ENCODE measurements around the gene PHACTR1. TPM values are rescaled to one million over a fixed set of nuclear protein-coding genes. Genes with fewer than 3 reads are reported as not detected.
"Not testable (repeated sequence)": the region's sequence is repeated elsewhere in the genome, so short reads cannot be mapped to it uniquely, and the experiment has no call there.

The PHACTR1 gene
- total and polyA plus RNA-seq, 4 experiments from 2014 or later: 0.03 to 0.44 (median 0.42) TPM

- H3K4me3 Mint-ChIP-seq; H3K27me3 ChIP-seq (ENCODE audit: insufficient read depth, low read length); POLR2A ChIA-PET (ENCODE audit: partially characterized antibody); H3K4me1 Mint-ChIP-seq; H3K27ac Mint-ChIP-seq; intact Hi-C loops (cut with micrococcal nuclease); H3K36me3 ChIP-seq (ENCODE audit: insufficient read depth, low read length); H3K9me3 ChIP-seq (ENCODE audit: control insufficient read depth in 1 of 2, low read length in 2 of 2); H3K4me1 ChIP-seq (ENCODE audit: insufficient read depth, low read length); H3K27ac ChIP-seq (ENCODE audit: low read depth, low read length); DNase-seq; H3K4me3 ChIP-seq (ENCODE audit: low read length in 2 of 2); H3K36me3 Mint-ChIP-seq: not testable (repeated sequence)
- Mint-ChIP-seq H3K9me3 (peaks cover 0 to 19% (median 10%) of the 10 kb centered on the region in 8 donors), H3K27me3 (peaks cover 12 to 13% of the 10 kb centered on the region in 2 donors)
- CTCF ChIA-PET (ENCODE audit: partially characterized antibody): interaction anchor here (1.2 kb wide), 1 partner anchor 823 kb away, joined by 4 read pairs; no protein-coding TSS in a partner anchor
Observed at GRCh38 chr6:13243745-13244144, 527.2 kb downstream of the PHACTR1 start.

- no peaks in the 10 kb centered on the region for H3K4me1 ChIP-seq (ENCODE audit: insufficient read depth, low read length)
- intact Hi-C loops (cut with micrococcal nuclease): no loop called here
- peaks cover 6 to 7% of the 10 kb centered on the region in 2 donors for H3K27me3 Mint-ChIP-seq
- no peak overlapping the region for H3K4me3 ChIP-seq (ENCODE audit: low read length in 2 of 2)
- no peak overlapping the region for H3K27ac Mint-ChIP-seq
- H3K27me3 ChIP-seq (ENCODE audit: insufficient read depth, low read length): no peaks in the 10 kb centered on the region
- CTCF ChIA-PET (ENCODE audit: partially characterized antibody): no interaction called here
- no peaks in the 10 kb centered on the region for H3K36me3 ChIP-seq (ENCODE audit: insufficient read depth, low read length)
- no peaks in the 10 kb centered on the region for H3K9me3 ChIP-seq (ENCODE audit: control insufficient read depth in 1 of 2, low read length in 2 of 2)
- no peak overlapping the region for H3K4me3 Mint-ChIP-seq
- H3K4me1 Mint-ChIP-seq: no peaks in the 10 kb centered on the region
- POLR2A ChIA-PET (ENCODE audit: partially characterized antibody): no interaction called here
- no peak overlapping the region for H3K27ac ChIP-seq (ENCODE audit: low read depth, low read length)
- H3K9me3 Mint-ChIP-seq: peaks cover 2 to 19% (median 10%) of the 10 kb centered on the region in 8 donors
- H3K36me3 Mint-ChIP-seq: peaks cover 0 to 3% of the 10 kb centered on the region in 2 donors
- DNase-seq: no peak
Observed at GRCh38 chr6:13247627-13248026, 531.1 kb downstream of the PHACTR1 start.

GRCh38 chr6:13248053-13248452 is 531.5 kb downstream of the PHACTR1 start:
- intact Hi-C loops (cut with micrococcal nuclease): no loop called here
- no peak overlapping the region for H3K27ac ChIP-seq (ENCODE audit: low read depth, low read length)
- Mint-ChIP-seq H3K36me3 (peaks cover 0 to 3% of the 10 kb centered on the region in 2 donors), H3K4me1 (no peaks in the 10 kb centered on the region), H3K9me3 (peaks cover 2 to 17% (median 10%) of the 10 kb centered on the region in 8 donors), H3K4me3 (no peak overlapping the region), H3K27ac (no peak overlapping the region), H3K27me3 (peaks cover 6 to 7% of the 10 kb centered on the region in 2 donors)
- ChIA-PET POLR2A (ENCODE audit: partially characterized antibody) (no interaction called here), CTCF (ENCODE audit: partially characterized antibody) (no interaction called here)
- H3K9me3 ChIP-seq (ENCODE audit: control insufficient read depth in 1 of 2, low read length in 2 of 2): no peaks in the 10 kb centered on the region
- no peak for DNase-seq
- H3K36me3 ChIP-seq (ENCODE audit: insufficient read depth, low read length): no peaks in the 10 kb centered on the region
- H3K4me1 ChIP-seq (ENCODE audit: insufficient read depth, low read length): no peaks in the 10 kb centered on the region
- H3K27me3 ChIP-seq (ENCODE audit: insufficient read depth, low read length): no peaks in the 10 kb centered on the region
- H3K4me3 ChIP-seq (ENCODE audit: low read length in 2 of 2): no peak overlapping the region

- Mint-ChIP-seq H3K4me1 (no peaks in the 10 kb centered on the region), H3K27me3 (peaks cover 6 to 7% of the 10 kb centered on the region in 2 donors), H3K9me3 (peaks cover 2 to 15% (median 9%) of the 10 kb centered on the region in 8 donors), H3K36me3 (peaks cover 0 to 3% of the 10 kb centered on the region in 2 donors), H3K27ac (no peak overlapping the region), H3K4me3 (no peak overlapping the region)
- no peak for DNase-seq
- H3K4me1 ChIP-seq (ENCODE audit: insufficient read depth, low read length): no peaks in the 10 kb centered on the region
- H3K27me3 ChIP-seq (ENCODE audit: insufficient read depth, low read length): no peaks in the 10 kb centered on the region
- no peaks in the 10 kb centered on the region for H3K36me3 ChIP-seq (ENCODE audit: insufficient read depth, low read length)
- POLR2A ChIA-PET (ENCODE audit: partially characterized antibody): no interaction called here
- H3K9me3 ChIP-seq (ENCODE audit: control insufficient read depth in 1 of 2, low read length in 2 of 2): no peaks in the 10 kb centered on the region
- H3K4me3 ChIP-seq (ENCODE audit: low read length in 2 of 2): no peak overlapping the region
- intact Hi-C loops (cut with micrococcal nuclease): no loop called here
- H3K27ac ChIP-seq (ENCODE audit: low read depth, low read length): no peak overlapping the region
- CTCF ChIA-PET (ENCODE audit: partially characterized antibody): no interaction called here
Observed at GRCh38 chr6:13248584-13248985, 532.0 kb downstream of the PHACTR1 start.

- Mint-ChIP-seq H3K9me3 (peaks cover 0 to 11% (median 5%) of the 10 kb centered on the region in 8 donors), H3K36me3 (peaks cover 0 to 1% of the 10 kb centered on the region in 2 donors), H3K4me3 (no peak overlapping the region), H3K27ac (no peak overlapping the region), H3K4me1 (no peaks in the 10 kb centered on the region), H3K27me3 (peaks cover 4 to 7% of the 10 kb centered on the region in 2 donors)
- ChIA-PET POLR2A (ENCODE audit: partially characterized antibody) (no interaction called here), CTCF (ENCODE audit: partially characterized antibody) (no interaction called here)
- Histone ChIP-seq H3K4me1 (ENCODE audit: insufficient read depth, low read length) (no peaks in the 10 kb centered on the region), H3K36me3 (ENCODE audit: insufficient read depth, low read length) (no peaks in the 10 kb centered on the region), H3K27ac (ENCODE audit: low read depth, low read length) (no peak overlapping the region), H3K9me3 (ENCODE audit: control insufficient read depth in 1 of 2, low read length in 2 of 2) (no peaks in the 10 kb centered on the region), H3K4me3 (ENCODE audit: low read length in 2 of 2) (no peak overlapping the region), H3K27me3 (ENCODE audit: insufficient read depth, low read length) (no peaks in the 10 kb centered on the region)
- no peak for DNase-seq
- intact Hi-C loops (cut with micrococcal nuclease): no loop called here
Observed at GRCh38 chr6:13248994-13249393, 532.4 kb downstream of the PHACTR1 start.

GRCh38 chr6:13249817-13250216 is 533.2 kb downstream of the PHACTR1 start:
- POLR2A ChIA-PET (ENCODE audit: partially characterized antibody): no interaction called here
- H3K27me3 Mint-ChIP-seq: peaks cover 4 to 7% of the 10 kb centered on the region in 2 donors
- Histone ChIP-seq H3K4me1 (ENCODE audit: insufficient read depth, low read length) (no peaks in the 10 kb centered on the region), H3K27ac (ENCODE audit: low read depth, low read length) (no peak overlapping the region), H3K27me3 (ENCODE audit: insufficient read depth, low read length) (no peaks in the 10 kb centered on the region), H3K4me3 (ENCODE audit: low read length in 2 of 2) (no peak overlapping the region), H3K9me3 (ENCODE audit: control insufficient read depth in 1 of 2, low read length in 2 of 2) (no peaks in the 10 kb centered on the region), H3K36me3 (ENCODE audit: insufficient read depth, low read length) (no peaks in the 10 kb centered on the region)
- H3K4me3 Mint-ChIP-seq: no peak overlapping the region
- no peaks in the 10 kb centered on the region for H3K4me1 Mint-ChIP-seq
- intact Hi-C loops (cut with micrococcal nuclease): no loop called here
- no peak overlapping the region for H3K27ac Mint-ChIP-seq
- no peaks in the 10 kb centered on the region for H3K36me3 Mint-ChIP-seq
- no peak for DNase-seq
- CTCF ChIA-PET (ENCODE audit: partially characterized antibody): no interaction called here
- peaks cover 0 to 7% (median 2%) of the 10 kb centered on the region in 8 donors for H3K9me3 Mint-ChIP-seq

- Mint-ChIP-seq H3K4me3 (no peak overlapping the region), H3K27ac (no peak overlapping the region)
Observed at GRCh38 chr6:13250703-13251102, 534.1 kb downstream of the PHACTR1 start.

GRCh38 chr6:13251242-13251641 is 534.7 kb downstream of the PHACTR1 start:
- Mint-ChIP-seq H3K4me1 (no peaks in the 10 kb centered on the region), H3K27me3 (peaks cover 4 to 6% of the 10 kb centered on the region in 2 donors), H3K36me3 (no peaks in the 10 kb centered on the region), H3K27ac (no peak overlapping the region), H3K4me3 (no peak overlapping the region), H3K9me3 (peaks cover 0 to 4% (median 0%) of the 10 kb centered on the region in 8 donors)
- H3K27me3 ChIP-seq (ENCODE audit: insufficient read depth, low read length): no peaks in the 10 kb centered on the region
- no peak for DNase-seq
- H3K4me1 ChIP-seq (ENCODE audit: insufficient read depth, low read length): no peaks in the 10 kb centered on the region
- no peak overlapping the region for H3K27ac ChIP-seq (ENCODE audit: low read depth, low read length)
- ChIA-PET CTCF (ENCODE audit: partially characterized antibody) (no interaction called here), POLR2A (ENCODE audit: partially characterized antibody) (no interaction called here)
- no peaks in the 10 kb centered on the region for H3K36me3 ChIP-seq (ENCODE audit: insufficient read depth, low read length)
- no peak overlapping the region for H3K4me3 ChIP-seq (ENCODE audit: low read length in 2 of 2)
- intact Hi-C loops (cut with micrococcal nuclease): no loop called here
- no peaks in the 10 kb centered on the region for H3K9me3 ChIP-seq (ENCODE audit: control insufficient read depth in 1 of 2, low read length in 2 of 2)

More at GRCh38 chr6:13250703-13251102, 534.1 kb downstream of the PHACTR1 start:
- no peaks in the 10 kb centered on the region for H3K9me3 ChIP-seq (ENCODE audit: control insufficient read depth in 1 of 2, low read length in 2 of 2)
- CTCF ChIA-PET (ENCODE audit: partially characterized antibody): no interaction called here
- H3K27me3 ChIP-seq (ENCODE audit: insufficient read depth, low read length): no peaks in the 10 kb centered on the region
- H3K4me3 ChIP-seq (ENCODE audit: low read length in 2 of 2): no peak overlapping the region
- Mint-ChIP-seq H3K27me3 (peaks cover 4 to 7% of the 10 kb centered on the region in 2 donors), H3K4me1 (no peaks in the 10 kb centered on the region), H3K36me3 (no peaks in the 10 kb centered on the region), H3K9me3 (peaks cover 0 to 4% (median 0%) of the 10 kb centered on the region in 8 donors)
- POLR2A ChIA-PET (ENCODE audit: partially characterized antibody): no interaction called here
- no peak for DNase-seq
- H3K36me3 ChIP-seq (ENCODE audit: insufficient read depth, low read length): no peaks in the 10 kb centered on the region
- H3K4me1 ChIP-seq (ENCODE audit: insufficient read depth, low read length): no peaks in the 10 kb centered on the region
- intact Hi-C loops (cut with micrococcal nuclease): no loop called here
- no peak overlapping the region for H3K27ac ChIP-seq (ENCODE audit: low read depth, low read length)

All from CD4-positive, alpha-beta memory T cell (primary cell).